Neural progenitor cell (in vitro differentiated cells): ENCODE measurements around the gene ZBTB24. TPM values are rescaled to one million over a fixed set of nuclear protein-coding genes. Genes with fewer than 3 reads are reported as not detected.

Experiments used
- DNase-seq: peaks from one replicate; pipeline ENCODE4 v3.0.0-alpha.2; 2016; ENCODE audit warnings: low spot score
- H2AFZ ChIP-seq: fragments of 200-600 bp; sonication (generic); replicated peaks from 2 replicates; pipeline ENCODE4 v1.6.1; 2016; ENCODE audit warnings: antibody characterized with exemption
- H3F3A ChIP-seq: fragments of 200-600 bp; sonication (generic); 2 replicates; pipeline ENCODE4 v1.6.1; 2016; ENCODE audit warnings: antibody characterized with exemption, low read depth
- H3K27ac ChIP-seq: fragments of 200-600 bp; sonication (generic); 2 replicates; pipeline ENCODE4 v1.5.1; 2016; ENCODE audit warnings: mild to moderate bottlenecking
- H3K27me3 ChIP-seq: fragments of 200-600 bp; sonication (generic); 2 replicates; pipeline ENCODE4 v1.6.1; 2016; ENCODE audit warnings: mild to moderate bottlenecking, moderate library complexity
- H3K36me3 ChIP-seq: fragments of 200-600 bp; sonication (generic); 2 replicates; pipeline ENCODE4 v1.5.1; 2016
- H3K4me1 ChIP-seq: fragments of 200-600 bp; sonication (generic); 2 replicates; pipeline ENCODE4 v1.6.1; 2016; ENCODE audit warnings: mixed run types
- H3K4me2 ChIP-seq: fragments of 200-600 bp; sonication (generic); 2 replicates; pipeline ENCODE4 v1.6.1; 2016
- H3K4me3 ChIP-seq: fragments of 200-600 bp; sonication (generic); 2 replicates; pipeline ENCODE4 v1.5.1; 2016
- H3K79me2 ChIP-seq: fragments of 200-600 bp; sonication (generic); 2 replicates; pipeline ENCODE4 v1.6.1; 2016; ENCODE audit warnings: low read depth
- H3K9ac ChIP-seq: fragments of 200-600 bp; sonication (generic); 2 replicates; pipeline ENCODE4 v1.6.1; 2016
- H3K9me3 ChIP-seq: fragments of 200-600 bp; sonication (generic); 2 replicates; pipeline ENCODE4 v1.5.1; 2016; ENCODE audit warnings: low read depth
- H4K20me1 ChIP-seq: fragments of 200-600 bp; sonication (generic); 2 replicates; pipeline ENCODE4 v1.6.1; 2016; ENCODE audit warnings: low read depth
- H3K27ac Mint-ChIP-seq: 3 replicates; pipeline ENCODE4 v1.8.0; 2021; ENCODE audit warnings: mixed read lengths
- H3K27me3 Mint-ChIP-seq: 2 replicates; pipeline ENCODE4 v1.8.0; 2022; ENCODE audit warnings: low read depth, mild to moderate bottlenecking, inconsistent platforms, moderate library complexity, mixed read lengths; ENCODE audit not compliant: insufficient read depth
- H3K36me3 Mint-ChIP-seq: 3 replicates; pipeline ENCODE4 v1.8.0; 2021; ENCODE audit warnings: mixed read lengths
- H3K4me1 Mint-ChIP-seq: 3 replicates; pipeline ENCODE4 v1.8.0; 2021; ENCODE audit warnings: mixed read lengths
- H3K4me3 Mint-ChIP-seq: 3 replicates; pipeline ENCODE4 v1.8.0; 2021; ENCODE audit warnings: mild to moderate bottlenecking, moderate library complexity, mixed read lengths
- H3K9me3 Mint-ChIP-seq: 3 replicates; pipeline ENCODE4 v1.8.0; 2020; ENCODE audit warnings: mixed read lengths
- CTCF ChIP-seq: fragments of 200-600 bp; sonication (generic); IDR thresholded peaks from 2 replicates; pipeline ENCODE4 v1.5.1; 2017; ENCODE audit warnings: antibody characterized with exemption, mild to moderate bottlenecking
- EZH2 ChIP-seq: fragments of 200-600 bp; sonication (generic); IDR thresholded peaks from 2 replicates; pipeline ENCODE4 v1.6.1; 2017; ENCODE audit warnings: antibody characterized with exemption, mild to moderate bottlenecking, moderate library complexity
- EZH2phosphoT487 ChIP-seq: fragments of 200-600 bp; sonication (generic); IDR thresholded peaks from 2 replicates; pipeline ENCODE4 v1.6.1; 2017; ENCODE audit warnings: antibody characterized with exemption
- total RNA-seq: library from RNA; depleted of rRNA; stranded (reverse); fragments of >200 nt; gene quantifications from 2 replicates; pipeline ENCODE4 v1.2.3, GENCODE V29; 2015; ENCODE audit warnings: low replicate concordance

The ZBTB24 gene
- total RNA-seq, 1 donor from 2014 or later: 17.3 TPM

- TF ChIP-seq EZH2 (no peak), CTCF (no peak), EZH2phosphoT487 (no peak)
- H3K36me3 ChIP-seq: no peaks in the 10 kb centered on the region
- H3K9me3 ChIP-seq: no peaks in the 10 kb centered on the region
- H3K4me3 ChIP-seq: no peak overlapping the region
- no peak overlapping the region for H2AFZ ChIP-seq
- H4K20me1 ChIP-seq: no peaks in the 10 kb centered on the region
- Mint-ChIP-seq H3K9me3 (no peaks in the 10 kb centered on the region), H3K4me3 (no peak overlapping the region), H3K36me3 (peaks cover 4% of the 10 kb centered on the region), H3K4me1 (no peaks in the 10 kb centered on the region), H3K27me3 (peaks cover 2% of the 10 kb centered on the region), H3K27ac (no peak overlapping the region)
- no peak overlapping the region for H3K9ac ChIP-seq
- no peak for DNase-seq
- no peaks in the 10 kb centered on the region for H3K79me2 ChIP-seq
- H3K27me3 ChIP-seq: no peaks in the 10 kb centered on the region
- H3K4me2 ChIP-seq: no peak overlapping the region
- no peaks in the 10 kb centered on the region for H3F3A ChIP-seq
- H3K4me1 ChIP-seq: peaks cover 4% of the 10 kb centered on the region
- H3K27ac ChIP-seq: no peak overlapping the region
Measured at GRCh38 chr6:109420751-109421150, 62.3 kb downstream of the ZBTB24 start.

- Mint-ChIP-seq H3K4me1 (no peaks in the 10 kb centered on the region), H3K9me3 (peaks cover under 1% of the 10 kb centered on the region), H3K4me3 (no peak overlapping the region), H3K36me3 (peaks cover 16% of the 10 kb centered on the region), H3K27me3 (no peaks in the 10 kb centered on the region), H3K27ac (no peak overlapping the region)
- Histone ChIP-seq H3K27ac (no peak overlapping the region), H3K27me3 (no peaks in the 10 kb centered on the region), H3K4me3 (no peak overlapping the region), H3K9ac (no peak overlapping the region), H4K20me1 (no peaks in the 10 kb centered on the region), H3K4me2 (no peak overlapping the region), H3K9me3 (no peaks in the 10 kb centered on the region), H3K36me3 (no peaks in the 10 kb centered on the region), H2AFZ (no peak overlapping the region), H3K79me2 (no peaks in the 10 kb centered on the region), H3K4me1 (no peaks in the 10 kb centered on the region), H3F3A (no peaks in the 10 kb centered on the region)
- TF ChIP-seq EZH2 (no peak), EZH2phosphoT487 (no peak), CTCF (no peak)
- DNase-seq: no peak
Measured at GRCh38 chr6:109417646-109418045, 65.4 kb downstream of the ZBTB24 start.

Other genes with a start within 250 kb of the ZBTB24 start
- gene CD164, start 100.8 kb downstream of the ZBTB24 start, total RNA-seq: 119 and 197 TPM in 2 replicates
- 4.8 and 7.9 TPM in 2 replicates for gene PPIL6, start 42.6 kb downstream of the ZBTB24 start, total RNA-seq
- 10.3 and 11.5 TPM in 2 replicates for gene SMPD2, start 42.5 kb downstream of the ZBTB24 start, total RNA-seq
- 50.6 and 123 TPM in 2 replicates for gene MICAL1, start 27.4 kb downstream of the ZBTB24 start, total RNA-seq
- 7.2 and 8.2 TPM in 2 replicates for gene AK9, start 208.0 kb upstream of the ZBTB24 start, total RNA-seq
- gene FIG4, start 208.1 kb upstream of the ZBTB24 start, total RNA-seq: 30.9 and 51.3 TPM in 2 replicates